Testis (tissue), 3 donors: ENCODE measurements around the gene NR4A1. TPM values are rescaled to one million over a fixed set of nuclear protein-coding genes. Genes with fewer than 3 reads are reported as not detected.

ENCODE experiments used
- DNase-seq: peaks from one replicate; pipeline ENCODE4 v3.0.0-alpha.2; 2019
- H3K27ac ChIP-seq, 2 donors: fragments of 200-600 bp; sonication (generic); one replicate each; pipeline ENCODE4 v1.5.1; 2019
- H3K27me3 ChIP-seq: fragments of 200-600 bp; sonication (generic); one replicate; pipeline ENCODE4 v1.5.1; 2019
- H3K36me3 ChIP-seq: fragments of 200-600 bp; sonication (generic); one replicate; pipeline ENCODE4 v1.5.1; 2017; ENCODE audit warnings: low read depth; ENCODE audit errors: missing control alignments
- H3K4me1 ChIP-seq: fragments of 200-600 bp; sonication (generic); one replicate; pipeline ENCODE4 v1.5.1; 2019
- H3K4me3 ChIP-seq, 2 donors: fragments of 200-600 bp; sonication (generic); one replicate each; pipeline ENCODE4 v1.5.1; 2017 to 2019
- H3K9me3 ChIP-seq: fragments of 200-600 bp; sonication (generic); one replicate; pipeline ENCODE4 v1.5.1; 2017
- CTCF ChIP-seq, 3 experiments: fragments of 450-650 bp in 2 of 3; fragments of 200-600 bp in 1 of 3; sonication (generic) in 1 of 3; IDR thresholded peaks; one replicate each; pipeline ENCODE4 v1.5.1; 2016 to 2019; ENCODE audit warnings: antibody characterized with exemption in 3 of 3, mild to moderate bottlenecking in 2 of 3, moderate library complexity in 1 of 3
- POLR2A ChIP-seq: fragments of 450-650 bp; IDR thresholded peaks from one replicate; pipeline ENCODE4 v1.6.1; 2017; ENCODE audit warnings: antibody characterized with exemption, mild to moderate bottlenecking, moderate library complexity
- WGBS, 2 donors: methylation state at CpG; one replicate each; pipeline ENCODE4 v1.1.5; 2018; 5-methylcytosine and 5-hydroxymethylcytosine counted together
- intact Hi-C: fragments of 100-400 bp; cut with DNase I; formaldehyde crosslinking; loops from one replicate; pipeline ENCODE4 v1.15.1; 2023; ENCODE audit warnings: low total_unique reads
- polyA plus RNA-seq: library from polyadenylated mRNA; stranded (reverse); fragments of 350-450 nt; fragmentation: Illumina TruSeq; extraction: RNeasy Lipid Tissue Mini Kit (QIAGEN cat#74804); gene quantifications from one replicate; pipeline ENCODE4 v1.2.3, GENCODE V29; 2014; ENCODE audit warnings: low read depth, low replicate concordance; ENCODE audit not compliant: insufficient read depth
- total RNA-seq, 2 donors: library from RNA; depleted of rRNA; stranded (reverse); fragments of >200 nt; gene quantifications; one replicate each; pipeline ENCODE4 v1.2.3, GENCODE V29; 2016

Gene NR4A1
- total and polyA plus RNA-seq, 3 donors from 2014 or later = 41.5 to 88.5 (median 55.1) TPM

- intact Hi-C loops = no loop called here
- no peaks in the 10 kb centered on the region for H3K27me3 ChIP-seq
- no peak overlapping the region for H3K4me3 ChIP-seq
- DNase-seq = no peak
- 91 to 93% methylated on average over 6 to 16 of the region's 16 CpGs for WGBS, 2 donors
- peaks cover 40% of the 10 kb centered on the region for H3K4me1 ChIP-seq
- TF ChIP-seq POLR2A (no peak), CTCF (IDR thresholded peaks at IDR 0.05) (no peak)
- no peak overlapping the region for H3K27ac ChIP-seq
- no peaks in the 10 kb centered on the region for H3K36me3 ChIP-seq
- H3K9me3 ChIP-seq = no peaks in the 10 kb centered on the region
These were observed 25.6 kb downstream of the NR4A1 start for GRCh38 chr12:52076811-52077210.

GRCh38 chr12:52078276-52078675 lies 27.0 kb downstream of the NR4A1 start:
- 79 to 87% methylated on average over 3 of the region's 3 CpGs for WGBS, 2 donors
- no peak overlapping the region for H3K4me3 ChIP-seq
- peak overlapping the region in 1 of 2 donors; percentile 80 for H3K27ac ChIP-seq
- TF ChIP-seq CTCF (IDR thresholded peaks at IDR 0.05) (no peak), POLR2A (no peak)
- H3K36me3 ChIP-seq = no peaks in the 10 kb centered on the region
- peaks cover 55% of the 10 kb centered on the region for H3K4me1 ChIP-seq
- H3K9me3 ChIP-seq = no peaks in the 10 kb centered on the region
- DNase-seq = no peak
- intact Hi-C loops = no loop called here
- H3K27me3 ChIP-seq = no peaks in the 10 kb centered on the region

GRCh38 chr12:52079576-52080402 lies 28.5 kb downstream of the NR4A1 start, which contains the start of gene SMIM41:
Gene SMIM41 (plus strand): TSS chr12:52079704. CDS start chr12:52079780, 76 bp downstream.
- H3K9me3 ChIP-seq = no peaks in the 10 kb centered on the region
- DNase-seq = no peak
- peak within 1 kb of the TSS; percentile 80 to 87 for H3K27ac ChIP-seq
- H3K4me1 ChIP-seq = peaks cover 45% of the 10 kb centered on the region
- H3K36me3 ChIP-seq = no peaks in the 10 kb centered on the region
- peak within 1 kb of the TSS; percentile 44 to 69 for H3K4me3 ChIP-seq
- 19 to 46% methylated on average over 11 to 67 of the region's 87 CpGs for WGBS, 2 donors
- TF ChIP-seq POLR2A (no peak), CTCF (IDR thresholded peaks at IDR 0.05) (no peak)
- intact Hi-C loops = loop anchor here (5.0 kb wide), 1 partner anchor 52 kb away; no protein-coding TSS in a partner anchor
- H3K27me3 ChIP-seq = no peaks in the 10 kb centered on the region

GRCh38 chr12:52080403-52081251 lies 29.4 kb downstream of the NR4A1 start:
- Histone ChIP-seq H3K27ac (peak overlapping the region; percentile 80 to 87), H3K4me1 (peaks cover 44% of the 10 kb centered on the region), H3K27me3 (no peaks in the 10 kb centered on the region), H3K9me3 (no peaks in the 10 kb centered on the region), H3K4me3 (peak overlapping the region; percentile 44 to 69), H3K36me3 (no peaks in the 10 kb centered on the region)
- TF ChIP-seq POLR2A = no peak
- TF ChIP-seq CTCF (IDR thresholded peaks at IDR 0.05) = no peak
- no peak for DNase-seq
- WGBS, 2 donors = 43 to 47% methylated on average over 9 to 10 of the region's 10 CpGs
- intact Hi-C loops = loop anchor here (5.0 kb wide), 1 partner anchor 53 kb away; no protein-coding TSS in a partner anchor
